Caco-2 (cell line): ENCODE results near the gene CISD2. TPM values are rescaled to one million over a fixed set of nuclear protein-coding genes. Genes with fewer than 3 reads are reported as not detected.

ENCODE experiments used
- BruUV-seq: library from RNA; stranded (reverse); fragments of 400-500 nt; replicated peaks from 2 replicates; lab custom pipeline; 2021; lab: Mats Ljungman, UMichigan
- CTCF ChIA-PET: fragments of 300-600 bp; sonication (Branson Sonifier 250); formaldehyde crosslinking; loops from one replicate; lab custom pipeline; 2022; ENCODE audit warnings: antibody characterized with exemption; lab: Charles Lee
- POLR2A ChIA-PET: fragments of 300-600 bp; sonication (Branson Sonifier 250); formaldehyde crosslinking; loops from one replicate; lab custom pipeline; 2022; ENCODE audit warnings: antibody characterized with exemption; lab: Charles Lee
- DNase-seq, 2 experiments: peaks; one replicate each; pipeline versions ENCODE4 v3.0.0 to v3.0.0-alpha.2; 2020 to 2022
- H3K27me3 ChIP-seq: replicated peaks from 2 replicates; pipeline ENCODE4 v1.6.0; 2011; ENCODE audit warnings: low read length; ENCODE audit not compliant: control insufficient read depth, insufficient read depth
- H3K36me3 ChIP-seq: 2 replicates; pipeline ENCODE4 v1.5.1; 2011; ENCODE audit warnings: low read length; ENCODE audit not compliant: control insufficient read depth, insufficient read depth
- H3K4me1 ChIP-seq: fragments of 250-450 bp; sonication (Bioruptor Pico); 2 replicates; pipeline ENCODE4 v1.5.1; 2020; ENCODE audit warnings: mild to moderate bottlenecking
- H3K4me3 ChIP-seq: 2 replicates; pipeline ENCODE4 v1.5.1; 2011; ENCODE audit warnings: low read depth, mild to moderate bottlenecking, control low read depth, low read length
- H3K9me3 ChIP-seq: fragments of 250-450 bp; sonication (Bioruptor Pico); 2 replicates; pipeline ENCODE4 v1.5.1; 2020; ENCODE audit warnings: mild to moderate bottlenecking, moderate library complexity
- H3K27ac Mint-ChIP-seq: one replicate; pipeline ENCODE4 v1.8.0; 2022; ENCODE audit warnings: mixed read lengths; ENCODE audit not compliant: unreplicated experiment
- H3K27me3 Mint-ChIP-seq: one replicate; pipeline ENCODE4 v1.8.0; 2022; ENCODE audit warnings: mixed read lengths; ENCODE audit not compliant: insufficient read depth, unreplicated experiment
- H3K36me3 Mint-ChIP-seq: one replicate; pipeline ENCODE4 v1.8.0; 2022; ENCODE audit warnings: mild to moderate bottlenecking, mixed read lengths; ENCODE audit not compliant: insufficient read depth, unreplicated experiment
- H3K4me1 Mint-ChIP-seq: one replicate; pipeline ENCODE4 v1.8.0; 2022; ENCODE audit warnings: low read depth, mixed read lengths; ENCODE audit not compliant: unreplicated experiment
- H3K4me3 Mint-ChIP-seq: one replicate; pipeline ENCODE4 v1.8.0; 2022; ENCODE audit warnings: mild to moderate bottlenecking, moderate library complexity, mixed read lengths; ENCODE audit not compliant: unreplicated experiment
- H3K9me3 Mint-ChIP-seq: one replicate; pipeline ENCODE4 v1.8.0; 2022; ENCODE audit warnings: mixed read lengths; ENCODE audit not compliant: unreplicated experiment
- intact Hi-C: fragments of 100-400 bp; cut with micrococcal nuclease; formaldehyde crosslinking; loops from one replicate; pipeline ENCODE4 v1.10.0; 2022; ENCODE audit not compliant: unreplicated experiment
- total RNA-seq: library from RNA; stranded (reverse); gene quantifications from 2 replicates; pipeline ENCODE4 v1.2.3, GENCODE V29; 2022
- TF ChIP-seq, protein P1 (sequence below), 2 experiments: fragments of 200-600 bp in 1 of 2; IDR thresholded peaks; 1 replicate in 1 of 2; 2 replicates in 1 of 2; pipeline versions ENCODE4 v1.5.1 to v1.8.0; 2011 to 2022; ENCODE audit warnings: antibody characterized with exemption in 1 of 2, control low read depth in 1 of 2, inconsistent platforms in 1 of 2, low read depth in 1 of 2, low read length in 1 of 2, mild to moderate bottlenecking in 1 of 2, moderate library complexity in 1 of 2; ENCODE audit not compliant: insufficient read depth in 1 of 2, severe bottlenecking in 1 of 2, unreplicated experiment in 1 of 2

The CISD2 gene
- total RNA-seq, 1 experiment from 2014 or later, result 54.0 TPM

DNA sequence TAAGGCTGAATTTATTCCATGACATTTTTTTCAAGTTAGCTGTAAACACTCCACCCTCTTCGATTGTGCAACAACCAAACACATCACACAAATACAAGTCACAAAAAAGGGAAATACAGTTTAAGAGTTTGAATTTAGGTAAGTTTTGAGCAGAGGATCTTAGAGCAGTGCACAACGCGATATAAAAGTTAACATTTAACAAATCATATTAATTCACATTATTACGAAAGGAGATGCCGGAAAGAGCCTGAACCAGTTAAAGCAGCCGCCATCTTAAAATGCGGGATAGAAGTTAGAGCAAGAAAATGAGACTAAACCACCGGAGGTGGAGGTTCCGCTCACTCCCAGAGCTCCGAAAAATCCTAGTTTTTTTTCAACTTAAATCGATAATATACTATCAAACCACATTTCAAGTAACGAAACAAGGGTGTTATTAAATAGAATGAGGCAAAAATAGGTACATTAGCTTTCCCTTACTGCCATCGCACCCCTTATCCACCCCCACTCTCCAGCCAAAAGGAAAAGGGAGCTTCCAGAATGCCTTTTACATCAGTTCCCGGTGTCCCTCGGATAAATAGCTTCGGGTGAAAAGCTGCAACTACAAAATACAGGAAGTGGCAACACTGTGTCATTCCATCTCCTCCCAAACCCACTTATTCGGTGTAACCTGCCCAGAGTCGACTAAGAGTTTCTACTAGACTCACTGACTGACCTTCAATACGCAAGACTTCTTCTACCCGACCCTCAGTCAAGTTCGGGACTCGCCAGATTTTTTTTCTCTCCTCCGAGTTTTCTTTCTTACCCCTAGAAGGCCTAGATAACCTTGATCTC is 43.3 kb upstream of the CISD2 start:
- ChIA-PET POLR2A (interaction anchor here (1.2 kb wide), 1 partner anchor 44 kb away, joined by 6 read pairs; the partner anchor contains the start of gene CISD2), CTCF (no interaction called here)

DNA sequence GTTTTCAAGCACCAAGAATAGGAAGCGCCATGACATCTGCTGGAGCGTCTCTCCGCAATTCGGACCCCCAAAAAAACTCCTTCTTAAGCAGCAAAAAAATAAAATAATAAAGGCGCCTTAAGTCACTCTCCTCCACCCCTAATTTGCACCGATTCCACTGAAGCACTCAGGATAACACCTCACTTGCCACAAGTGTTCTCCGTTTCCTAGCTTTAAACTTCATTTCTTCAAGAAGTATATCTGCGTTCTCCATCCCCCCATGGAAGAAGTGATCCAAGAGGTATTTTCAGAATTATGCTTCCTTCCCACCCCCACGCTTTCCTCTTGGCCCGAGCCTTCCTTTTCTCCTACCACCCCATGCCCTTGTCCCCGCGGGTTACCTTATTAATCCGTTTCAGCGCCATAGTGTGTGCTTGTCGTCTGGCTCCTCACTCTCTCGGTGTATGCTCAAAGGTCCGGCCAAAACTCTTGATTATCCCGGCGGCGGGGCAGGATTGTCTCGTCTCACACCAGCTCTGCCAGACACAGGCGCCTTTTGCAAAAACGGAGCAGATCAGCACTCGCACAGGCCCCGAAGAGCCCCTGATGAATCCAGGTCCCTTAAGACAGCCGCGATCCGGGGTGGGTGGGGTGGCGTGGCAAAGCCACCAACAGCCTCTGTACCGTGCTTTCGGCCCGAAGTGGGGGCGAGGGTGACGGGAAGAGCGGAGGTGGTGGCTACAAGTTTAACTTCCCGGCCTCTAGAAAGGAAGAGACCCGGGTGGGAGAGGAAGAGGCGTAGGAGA is 42.5 kb upstream of the CISD2 start:
- Mint-ChIP-seq H3K27me3 (no peaks in the 10 kb centered on the region), H3K9me3 (no peaks in the 10 kb centered on the region), H3K4me1 (no peaks in the 10 kb centered on the region), H3K4me3 (no peak overlapping the region), H3K27ac (no peak overlapping the region), H3K36me3 (peaks cover 5% of the 10 kb centered on the region)
- no peaks in the 10 kb centered on the region for H3K9me3 ChIP-seq
- H3K4me1 ChIP-seq, result peaks cover 19% of the 10 kb centered on the region
- CTCF ChIA-PET, result no interaction called here
- POLR2A ChIA-PET, result interaction anchor here (0.6 to 3.3 kb wide), 6 partner anchors 8 to 296 kb away, joined by 3 to 72 read pairs (median 6); partner anchors contain the start of gene CISD2
- no peaks in the 10 kb centered on the region for H3K27me3 ChIP-seq
- no peaks in the 10 kb centered on the region for H3K36me3 ChIP-seq
- TSS peak; percentile 31 for BruUV-seq
- peak overlapping the region; percentile 92 for H3K4me3 ChIP-seq
- TF ChIP-seq, protein P1, sequence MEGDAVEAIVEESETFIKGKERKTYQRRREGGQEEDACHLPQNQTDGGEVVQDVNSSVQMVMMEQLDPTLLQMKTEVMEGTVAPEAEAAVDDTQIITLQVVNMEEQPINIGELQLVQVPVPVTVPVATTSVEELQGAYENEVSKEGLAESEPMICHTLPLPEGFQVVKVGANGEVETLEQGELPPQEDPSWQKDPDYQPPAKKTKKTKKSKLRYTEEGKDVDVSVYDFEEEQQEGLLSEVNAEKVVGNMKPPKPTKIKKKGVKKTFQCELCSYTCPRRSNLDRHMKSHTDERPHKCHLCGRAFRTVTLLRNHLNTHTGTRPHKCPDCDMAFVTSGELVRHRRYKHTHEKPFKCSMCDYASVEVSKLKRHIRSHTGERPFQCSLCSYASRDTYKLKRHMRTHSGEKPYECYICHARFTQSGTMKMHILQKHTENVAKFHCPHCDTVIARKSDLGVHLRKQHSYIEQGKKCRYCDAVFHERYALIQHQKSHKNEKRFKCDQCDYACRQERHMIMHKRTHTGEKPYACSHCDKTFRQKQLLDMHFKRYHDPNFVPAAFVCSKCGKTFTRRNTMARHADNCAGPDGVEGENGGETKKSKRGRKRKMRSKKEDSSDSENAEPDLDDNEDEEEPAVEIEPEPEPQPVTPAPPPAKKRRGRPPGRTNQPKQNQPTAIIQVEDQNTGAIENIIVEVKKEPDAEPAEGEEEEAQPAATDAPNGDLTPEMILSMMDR (IDR thresholded peaks at IDR 0.05; ENCODE audit: insufficient read depth in 1 of 2, low read depth in 1 of 2, low read length in 1 of 2, severe bottlenecking in 1 of 2, unreplicated experiment in 1 of 2), result no peak
- no peak for DNase-seq
- intact Hi-C loops, result loop anchor here (2.0 to 5.0 kb wide), 4 partner anchors 113 to 1479 kb away; partner anchors contain the start of genes PPP3CA and SLC9B2

More for the DNA sequence above, 43.3 kb upstream of the CISD2 start:
- Mint-ChIP-seq H3K27ac (no peak overlapping the region), H3K4me1 (peaks cover 7% of the 10 kb centered on the region), H3K36me3 (peaks cover 11% of the 10 kb centered on the region), H3K9me3 (no peaks in the 10 kb centered on the region), H3K4me3 (no peak overlapping the region), H3K27me3 (no peaks in the 10 kb centered on the region)
- intact Hi-C loops, result loop anchor here (2.0 to 5.0 kb wide), 4 partner anchors 113 to 1478 kb away; partner anchors contain the start of genes PPP3CA and SLC9B2
- Histone ChIP-seq H3K4me3 (peak overlapping the region; percentile 92), H3K36me3 (no peaks in the 10 kb centered on the region), H3K27me3 (no peaks in the 10 kb centered on the region), H3K9me3 (no peaks in the 10 kb centered on the region), H3K4me1 (peaks cover 23% of the 10 kb centered on the region)
- peak in 1 of 2 experiments; percentile 31 for DNase-seq
- TF ChIP-seq, protein P1 (IDR thresholded peaks at IDR 0.05; ENCODE audit: insufficient read depth in 1 of 2, low read depth in 1 of 2, low read length in 1 of 2, severe bottlenecking in 1 of 2, unreplicated experiment in 1 of 2), result no peak
- BruUV-seq, result no TSS peak
